ENCODE measurements around the gene NRSN2.
"Not testable (repeated sequence)": the region's sequence is repeated elsewhere in the genome, so short reads cannot be mapped to it uniquely, and the experiment has no call there.

NRSN2 gene

GRCh38 chr20:375265-375889, 28.5 kb downstream of the NRSN2 start:
- no peak for DNase-seq

- no peak for DNase-seq
These were observed 29.2 kb downstream of the NRSN2 start for GRCh38 chr20:376089-376488.

GRCh38 chr20:376750-377149, 29.8 kb downstream of the NRSN2 start:
- DNase-seq = no peak

GRCh38 chr20:377578-377977, 30.7 kb downstream of the NRSN2 start:
- not testable (repeated sequence) for DNase-seq

GRCh38 chr20:378961-379336, 32.0 kb downstream of the NRSN2 start:
- DNase-seq = no peak

- peak; percentile 18 for DNase-seq
These were observed 34.1 kb downstream of the NRSN2 start for GRCh38 chr20:380763-381580.

GRCh38 chr20:381581-382290, 34.8 kb downstream of the NRSN2 start:
- DNase-seq = peak; percentile 50

- DNase-seq = no peak
These were observed 35.6 kb downstream of the NRSN2 start for GRCh38 chr20:382291-383115.

GRCh38 chr20:383889-384288, 37.0 kb downstream of the NRSN2 start:
- no peak for DNase-seq

GRCh38 chr20:384723-385122, 37.8 kb downstream of the NRSN2 start:
- DNase-seq = no peak

GRCh38 chr20:385448-385847, 38.5 kb downstream of the NRSN2 start:
- DNase-seq = no peak

GRCh38 chr20:386634-387033, 39.7 kb downstream of the NRSN2 start:
- not testable (repeated sequence) for DNase-seq

- DNase-seq = no peak
These were observed 40.6 kb downstream of the NRSN2 start for GRCh38 chr20:387520-387919.

GRCh38 chr20:388034-388994, 41.4 kb downstream of the NRSN2 start:
- DNase-seq = no peak

- no peak for DNase-seq
These were observed 42.3 kb downstream of the NRSN2 start for GRCh38 chr20:389220-389619.

GRCh38 chr20:391041-391711, 44.3 kb downstream of the NRSN2 start:
- no peak for DNase-seq

GRCh38 chr20:393296-393695, 46.4 kb downstream of the NRSN2 start:
- DNase-seq = not testable (repeated sequence)

- no peak for DNase-seq
These were observed 49.3 kb downstream of the NRSN2 start for GRCh38 chr20:396252-396618.

- no peak for DNase-seq
These were observed 49.9 kb downstream of the NRSN2 start for GRCh38 chr20:396619-397431.
